CD4-positive, alpha-beta T cell (primary cell): ENCODE results near the gene TRAK1. TPM values are rescaled to one million over a fixed set of nuclear protein-coding genes. Genes with fewer than 3 reads are reported as not detected.

Experiments
- ATAC-seq: fragments of 200-7000 bp; cut with Tn5 transposase; one replicate; pipeline ENCODE4 v1.10.0; 2022; ENCODE audit warnings: mild to moderate bottlenecking; ENCODE audit not compliant: poor library complexity
- CTCF ChIA-PET: fragments of 350-600 bp; sonication (Branson Sonifier 250); formaldehyde crosslinking; loops from one replicate; lab custom pipeline; 2021; ENCODE audit warnings: antibody characterized with exemption, inconsistent platforms; lab: Charles Lee
- POLR2A ChIA-PET: fragments of 350-600 bp; sonication (Branson Sonifier 250); formaldehyde crosslinking; loops from one replicate; lab custom pipeline; 2021; ENCODE audit warnings: antibody characterized with exemption, inconsistent platforms; lab: Charles Lee
- DNase-seq, 14 experiments: peaks; one replicate each; pipeline ENCODE4 v3.0.0-alpha.2; 2013 to 2020; ENCODE audit warnings: mixed read lengths in 2 of 14
- H3K27ac ChIP-seq, 2 donors: one replicate each; pipeline versions ENCODE4 v1.5.1 to v1.7.0; 2013; ENCODE audit warnings: low read length in 2 of 2, low read depth in 1 of 2, mild to moderate bottlenecking in 1 of 2
- H3K27me3 ChIP-seq, 2 experiments: 1 replicate in 1 of 2; 2 replicates in 1 of 2; pipeline versions ENCODE4 v1.6.1 to v1.7.0; 2013; ENCODE audit warnings: low read length in 2 of 2, control low read depth in 1 of 2, mild to moderate bottlenecking in 1 of 2, moderate library complexity in 1 of 2; ENCODE audit not compliant: insufficient read depth in 2 of 2, control insufficient read depth in 1 of 2
- H3K36me3 ChIP-seq: one replicate; pipeline ENCODE4 v1.6.1; 2013; ENCODE audit warnings: low read length, control low read depth; ENCODE audit not compliant: insufficient read depth
- H3K4me1 ChIP-seq: one replicate; pipeline ENCODE4 v1.6.1; 2013; ENCODE audit warnings: low read length, control low read depth; ENCODE audit not compliant: insufficient read depth
- H3K4me3 ChIP-seq: one replicate; pipeline ENCODE4 v1.5.1; 2013; ENCODE audit warnings: mild to moderate bottlenecking, low read length, moderate library complexity
- H3K9me3 ChIP-seq, 2 experiments: 1 replicate in 1 of 2; 2 replicates in 1 of 2; pipeline versions ENCODE4 v1.6.1 to v1.7.0; 2013; ENCODE audit warnings: low read length in 2 of 2, mild to moderate bottlenecking in 2 of 2, control low read depth in 1 of 2, moderate library complexity in 1 of 2; ENCODE audit not compliant: control insufficient read depth in 1 of 2, insufficient read depth in 1 of 2
- H3K27ac Mint-ChIP-seq: one replicate; pipeline ENCODE4 v1.8.0; 2020; ENCODE audit warnings: mixed read lengths
- H3K27me3 Mint-ChIP-seq: one replicate; pipeline ENCODE4 v1.8.0; 2021; ENCODE audit warnings: mixed read lengths
- H3K36me3 Mint-ChIP-seq: one replicate; pipeline ENCODE4 v1.8.0; 2021; ENCODE audit warnings: low read depth, mixed read lengths
- H3K4me1 Mint-ChIP-seq: one replicate; pipeline ENCODE4 v1.8.0; 2021; ENCODE audit warnings: low read depth, mixed read lengths
- H3K4me3 Mint-ChIP-seq: one replicate; pipeline ENCODE4 v1.8.0; 2020; ENCODE audit warnings: mild to moderate bottlenecking, mixed read lengths
- H3K9me3 Mint-ChIP-seq: one replicate; pipeline ENCODE4 v1.8.0; 2020; ENCODE audit warnings: mixed read lengths
- CTCF ChIP-seq: fragments of 200-600 bp; IDR thresholded peaks from one replicate; pipeline ENCODE4 v1.8.0; 2022; ENCODE audit warnings: antibody characterized with exemption, mild to moderate bottlenecking
- intact Hi-C, 2 experiments: fragments of 100-400 bp; cut with DNase I in 1 of 2; cut with micrococcal nuclease in 1 of 2; formaldehyde crosslinking; loops; one replicate each; pipeline versions ENCODE4 v1.15.1 to v1.9.0; 2023 to 2025; cut with DNase I, micrococcal nuclease
- total RNA-seq, 174 experiments: library from RNA in 2 of 174; stranded (reverse) in 2 of 174; gene quantifications; one replicate each; pipeline ENCODE4 v1.2.3 and lab custom pipeline; 2021 to 2026

The TRAK1 gene
- total RNA-seq, 2 experiments from 2014 or later = 16.0 to 16.7 TPM

GRCh38 chr3:42062464-42062863 is 28.7 kb upstream of the TRAK1 start:
- no peak overlapping the region for H3K4me3 ChIP-seq
- ChIA-PET POLR2A (no interaction called here), CTCF (no interaction called here)
- Mint-ChIP-seq H3K9me3 (no peaks in the 10 kb centered on the region), H3K4me1 (peaks cover 17% of the 10 kb centered on the region), H3K27ac (no peak overlapping the region), H3K27me3 (no peaks in the 10 kb centered on the region), H3K4me3 (no peak overlapping the region), H3K36me3 (no peaks in the 10 kb centered on the region)
- H3K9me3 ChIP-seq = no peaks in the 10 kb centered on the region
- H3K4me1 ChIP-seq = peaks cover 7% of the 10 kb centered on the region
- no peaks in the 10 kb centered on the region for H3K36me3 ChIP-seq
- no peaks in the 10 kb centered on the region for H3K27me3 ChIP-seq
- no peak overlapping the region for H3K27ac ChIP-seq
- no peak for TF ChIP-seq CTCF
- ATAC-seq (no peak), DNase-seq (no peak)
- intact Hi-C loops = no loop called here

DNA sequence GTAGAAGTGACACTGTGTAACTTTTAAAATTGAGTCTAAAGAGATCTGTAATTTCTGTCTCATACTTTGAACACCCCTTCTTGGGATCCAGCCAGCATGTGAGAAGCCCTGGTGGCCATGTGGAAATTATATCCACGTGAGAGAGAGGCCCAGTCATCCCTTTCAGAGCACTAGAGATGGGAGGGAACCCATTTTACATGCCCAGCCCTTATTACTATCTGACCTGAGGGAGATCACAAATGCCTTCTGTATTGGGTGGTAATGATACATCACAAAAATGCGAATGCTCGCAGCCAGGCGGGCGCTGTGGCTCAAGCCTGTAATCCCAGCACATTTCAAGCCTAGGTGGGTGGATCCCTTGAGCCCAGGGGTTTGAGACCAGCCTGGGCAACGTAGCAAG is 27.3 kb upstream of the TRAK1 start:
- POLR2A ChIA-PET = no interaction called here
- intact Hi-C loops = no loop called here
- no peaks in the 10 kb centered on the region for H3K9me3 ChIP-seq
- H3K4me1 ChIP-seq = peaks cover 7% of the 10 kb centered on the region
- H3K27ac ChIP-seq = no peak overlapping the region
- Mint-ChIP-seq H3K9me3 (no peaks in the 10 kb centered on the region), H3K4me3 (no peak overlapping the region), H3K27ac (no peak overlapping the region), H3K36me3 (no peaks in the 10 kb centered on the region), H3K4me1 (peaks cover 13% of the 10 kb centered on the region), H3K27me3 (no peaks in the 10 kb centered on the region)
- H3K4me3 ChIP-seq = no peak overlapping the region
- CTCF ChIA-PET = no interaction called here
- no peaks in the 10 kb centered on the region for H3K36me3 ChIP-seq
- DNase-seq = no peak
- ATAC-seq = no peak
- TF ChIP-seq CTCF = no peak
- no peaks in the 10 kb centered on the region for H3K27me3 ChIP-seq

DNA sequence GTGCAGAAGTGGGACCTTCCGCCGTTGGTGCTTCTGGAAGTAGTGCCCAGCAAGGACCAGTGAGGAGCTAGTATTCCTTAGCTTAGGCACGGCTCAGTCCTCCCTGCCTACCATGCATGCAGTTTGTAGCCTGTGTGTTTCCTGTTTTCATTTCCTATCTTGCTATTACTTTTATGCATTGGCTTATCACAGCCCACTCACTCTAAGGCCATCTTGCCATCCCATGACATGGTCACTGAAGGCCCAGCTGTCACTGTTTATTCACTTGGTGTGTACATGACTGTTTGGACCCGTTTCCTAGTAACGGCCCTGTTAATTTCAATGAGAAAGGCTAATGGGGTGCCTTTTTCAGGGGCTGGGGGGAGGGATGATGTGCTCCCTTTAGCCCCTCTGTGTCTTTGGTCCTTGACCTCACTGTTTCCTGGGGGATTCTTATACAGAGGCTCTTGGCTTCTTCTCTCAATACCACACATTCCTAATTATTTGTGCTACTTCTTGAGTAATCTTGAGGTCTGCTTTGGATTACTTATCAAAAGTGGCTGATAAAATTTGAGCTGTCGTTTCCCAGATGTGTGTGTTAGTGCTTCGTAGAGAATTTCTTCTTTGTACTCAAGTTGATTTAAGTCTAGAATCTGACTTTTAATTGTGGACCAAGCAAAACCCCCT is 24.5 kb upstream of the TRAK1 start:
- Mint-ChIP-seq H3K27ac (no peak overlapping the region), H3K4me1 (peaks cover 26% of the 10 kb centered on the region), H3K4me3 (no peak overlapping the region), H3K9me3 (no peaks in the 10 kb centered on the region), H3K27me3 (no peaks in the 10 kb centered on the region), H3K36me3 (no peaks in the 10 kb centered on the region)
- ATAC-seq (no peak), DNase-seq (no peak)
- Histone ChIP-seq H3K36me3 (no peaks in the 10 kb centered on the region), H3K9me3 (no peaks in the 10 kb centered on the region), H3K27ac (no peak overlapping the region), H3K27me3 (no peaks in the 10 kb centered on the region), H3K4me1 (peaks cover 13% of the 10 kb centered on the region), H3K4me3 (no peak overlapping the region)
- TF ChIP-seq CTCF = no peak
- CTCF ChIA-PET = interaction anchor here (0.7 kb wide), 1 partner anchor 1478 kb away, joined by 3 read pairs; no protein-coding TSS in a partner anchor
- intact Hi-C loops = no loop called here
- POLR2A ChIA-PET = no interaction called here
